Measurements from ENCODE around the gene DNAJB7. TPM values are rescaled to one million over a fixed set of nuclear protein-coding genes. Genes with fewer than 3 reads are reported as not detected.
"Not testable (repeated sequence)": the region's sequence is repeated elsewhere in the genome, so short reads cannot be mapped to it uniquely, and the experiment has no call there.

The DNAJB7 gene
- total and polyA plus RNA-seq, 2 donors (not counting 3 experiments of a cell fraction or from before 2014, with no cell fraction given) = not detected

DNA sequence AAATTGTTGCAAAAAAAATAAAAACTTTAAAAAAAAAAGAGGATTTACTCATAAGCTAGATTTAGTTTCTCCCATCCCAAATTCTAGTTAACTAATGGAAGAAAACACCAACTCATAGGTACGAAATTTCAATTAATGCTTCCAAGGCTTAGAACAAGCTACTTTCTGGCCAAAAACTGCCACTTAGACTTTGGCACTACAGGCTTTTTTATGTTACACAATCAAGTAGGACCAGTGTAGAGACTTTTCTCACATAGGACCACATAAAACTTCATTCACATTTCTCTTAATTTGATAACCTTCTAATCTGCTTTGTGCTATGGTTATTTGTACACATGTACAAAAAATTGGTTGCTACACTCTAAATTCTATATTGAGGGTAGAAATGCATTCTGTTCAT lies 8.6 kb downstream of the DNAJB7 start:
- H3K9me1 ChIP-seq (replicated peaks; ENCODE audit: control insufficient read depth, extremely low read depth, insufficient read depth, low read length) = no peaks in the 10 kb centered on the region
- H3K4me1 ChIP-seq (ENCODE audit: control insufficient read depth, extremely low read depth, insufficient read depth, low read length) = peaks cover 27% of the 10 kb centered on the region
- no peak overlapping the region for H2AFZ ChIP-seq (ENCODE audit: low read depth, low read length)
- no TSS peak for BruUV-seq (replicated peaks)
- peaks cover 7% of the 10 kb centered on the region for H4K20me1 ChIP-seq (replicated peaks; ENCODE audit: control insufficient read depth, extremely low read depth, insufficient read depth, low read length)
- no peak for DNase-seq (ENCODE audit: low read depth, low spot score)
- FAIRE-seq = no peak
- intact Hi-C loops (cut with micrococcal nuclease) (no loop called here), dilution Hi-C loops (cut with MboI; ENCODE audit: extremely low pct_ligation_motif_present, low sequenced_read_pairs) (no loop called here)
- H3K4me2 ChIP-seq (ENCODE audit: insufficient read depth, low read length) = peak overlapping the region; percentile 97
- CTCF ChIA-PET = interaction anchor here (1.1 to 2.1 kb wide), 3 partner anchors 17 to 170 kb away, joined by 4 to 13 read pairs (median 5); no protein-coding TSS in a partner anchor
- H3K36me3 ChIP-seq (ENCODE audit: control insufficient read depth in 2 of 2, extremely low read depth in 1 of 2, insufficient read depth in 2 of 2, low read length in 2 of 2) = peaks cover 2 to 4% of the 10 kb centered on the region in 2 experiments
- H3K27me3 ChIP-seq (ENCODE audit: control insufficient read depth in 2 of 2, insufficient read depth in 2 of 2, low read length in 2 of 2) = no peaks in the 10 kb centered on the region
- peak overlapping the region; percentile 3 for H3K9ac ChIP-seq (replicated peaks; ENCODE audit: extremely low read depth, insufficient read depth, low read length)
- TF ChIP-seq FOS (IDR thresholded peaks at IDR 0.05; ENCODE audit: borderline replicate concordance, insufficient read depth, low read length) (no peak), EZH2 (IDR thresholded peaks at IDR 0.05; ENCODE audit: borderline replicate concordance, low read depth, low read length, severe bottlenecking) (no peak), JUN (IDR thresholded peaks at IDR 0.05; ENCODE audit: borderline replicate concordance, insufficient read depth, insufficient read length, low read depth) (no peak), GATA2 (IDR thresholded peaks at IDR 0.05; ENCODE audit: insufficient read depth, insufficient read length, low read depth, low read length) (no peak), POLR2A (IDR thresholded peaks at IDR 0.05; ENCODE audit: low read depth, low read length) (no peak), POLR2AphosphoS5 (IDR thresholded peaks at IDR 0.05; ENCODE audit: insufficient read depth, low read depth, low read length) (no peak), MYC (IDR thresholded peaks at IDR 0.05; ENCODE audit: low read depth, low read length) (no peak)
- TF ChIP-seq, protein P1, sequence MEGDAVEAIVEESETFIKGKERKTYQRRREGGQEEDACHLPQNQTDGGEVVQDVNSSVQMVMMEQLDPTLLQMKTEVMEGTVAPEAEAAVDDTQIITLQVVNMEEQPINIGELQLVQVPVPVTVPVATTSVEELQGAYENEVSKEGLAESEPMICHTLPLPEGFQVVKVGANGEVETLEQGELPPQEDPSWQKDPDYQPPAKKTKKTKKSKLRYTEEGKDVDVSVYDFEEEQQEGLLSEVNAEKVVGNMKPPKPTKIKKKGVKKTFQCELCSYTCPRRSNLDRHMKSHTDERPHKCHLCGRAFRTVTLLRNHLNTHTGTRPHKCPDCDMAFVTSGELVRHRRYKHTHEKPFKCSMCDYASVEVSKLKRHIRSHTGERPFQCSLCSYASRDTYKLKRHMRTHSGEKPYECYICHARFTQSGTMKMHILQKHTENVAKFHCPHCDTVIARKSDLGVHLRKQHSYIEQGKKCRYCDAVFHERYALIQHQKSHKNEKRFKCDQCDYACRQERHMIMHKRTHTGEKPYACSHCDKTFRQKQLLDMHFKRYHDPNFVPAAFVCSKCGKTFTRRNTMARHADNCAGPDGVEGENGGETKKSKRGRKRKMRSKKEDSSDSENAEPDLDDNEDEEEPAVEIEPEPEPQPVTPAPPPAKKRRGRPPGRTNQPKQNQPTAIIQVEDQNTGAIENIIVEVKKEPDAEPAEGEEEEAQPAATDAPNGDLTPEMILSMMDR (IDR thresholded peaks at IDR 0.05; ENCODE audit: extremely low read depth in 1 of 2, insufficient read depth in 1 of 2, low read depth in 1 of 2, low read length in 2 of 2) = no peak
- TF ChIP-seq, protein P2, sequence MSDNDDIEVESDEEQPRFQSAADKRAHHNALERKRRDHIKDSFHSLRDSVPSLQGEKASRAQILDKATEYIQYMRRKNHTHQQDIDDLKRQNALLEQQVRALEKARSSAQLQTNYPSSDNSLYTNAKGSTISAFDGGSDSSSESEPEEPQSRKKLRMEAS (IDR thresholded peaks at IDR 0.05; ENCODE audit: insufficient read depth, insufficient read length) = no peak
- peak overlapping the region in 1 of 3 experiments; percentile 48 for H3K4me3 ChIP-seq (replicated peaks in 1 of 3; ENCODE audit: insufficient read depth in 1 of 3, low read depth in 1 of 3, low read length in 3 of 3)
- no peak overlapping the region for H3K27ac ChIP-seq (ENCODE audit: insufficient read depth, low read depth, low read length)
- POLR2A ChIA-PET = no interaction called here
- H3K9me3 ChIP-seq (replicated peaks; ENCODE audit: control insufficient read depth, insufficient read depth, low read length) = no peaks in the 10 kb centered on the region
- peaks cover 83% of the 10 kb centered on the region for H3K79me2 ChIP-seq (ENCODE audit: control insufficient read depth, insufficient read depth, low read length)

DNA sequence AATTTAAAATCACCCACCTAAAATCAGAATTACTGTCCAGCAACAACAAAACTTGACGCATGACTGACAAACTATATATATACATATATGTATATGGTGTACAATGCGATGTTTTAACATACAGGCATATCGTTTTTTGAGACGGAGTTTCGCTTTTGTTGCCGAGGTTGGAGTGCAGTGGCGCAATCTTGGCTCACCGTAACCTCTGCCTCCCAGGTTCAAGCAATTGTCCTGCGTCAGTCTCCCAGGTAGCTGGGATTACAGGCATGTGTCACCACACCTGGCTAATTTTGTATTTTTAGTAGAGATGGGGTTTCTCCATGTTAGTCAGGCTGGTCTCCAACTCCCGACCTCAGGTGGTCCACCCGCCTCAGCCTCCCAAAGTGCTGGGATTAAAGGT lies 16.1 kb downstream of the DNAJB7 start:
- dilution Hi-C loops (cut with MboI; ENCODE audit: extremely low pct_ligation_motif_present, low sequenced_read_pairs); FAIRE-seq; H3K9me3 ChIP-seq (replicated peaks; ENCODE audit: control insufficient read depth, insufficient read depth, low read length); H3K9me1 ChIP-seq (replicated peaks; ENCODE audit: control insufficient read depth, extremely low read depth, insufficient read depth, low read length); BruUV-seq (replicated peaks); H3K27ac ChIP-seq (ENCODE audit: insufficient read depth, low read depth, low read length); H3K4me2 ChIP-seq (ENCODE audit: insufficient read depth, low read length); POLR2A ChIA-PET; H3K4me3 ChIP-seq (replicated peaks in 1 of 3; ENCODE audit: insufficient read depth in 1 of 3, low read depth in 1 of 3, low read length in 3 of 3); H2AFZ ChIP-seq (ENCODE audit: low read depth, low read length); DNase-seq (ENCODE audit: low read depth, low spot score); H3K27me3 ChIP-seq (ENCODE audit: control insufficient read depth in 2 of 2, insufficient read depth in 2 of 2, low read length in 2 of 2); H4K20me1 ChIP-seq (replicated peaks; ENCODE audit: control insufficient read depth, extremely low read depth, insufficient read depth, low read length); H3K9ac ChIP-seq (replicated peaks; ENCODE audit: extremely low read depth, insufficient read depth, low read length); intact Hi-C loops (cut with micrococcal nuclease); H3K4me1 ChIP-seq (ENCODE audit: control insufficient read depth, extremely low read depth, insufficient read depth, low read length): not testable (repeated sequence)
- peaks cover 47% of the 10 kb centered on the region for H3K79me2 ChIP-seq (ENCODE audit: control insufficient read depth, insufficient read depth, low read length)
- peaks cover 9 to 21% of the 10 kb centered on the region in 2 experiments for H3K36me3 ChIP-seq (ENCODE audit: control insufficient read depth in 2 of 2, extremely low read depth in 1 of 2, insufficient read depth in 2 of 2, low read length in 2 of 2)
- CTCF ChIA-PET = interaction anchor here (0.8 to 1.5 kb wide), 3 partner anchors 9 to 163 kb away, joined by 3 read pairs; partner anchors contain the start of gene DNAJB7
